Skeletal muscle satellite cell (primary cell): ENCODE measurements around the gene TAB2. TPM values are rescaled to one million over a fixed set of nuclear protein-coding genes. Genes with fewer than 3 reads are reported as not detected.

Experiments
- H3K27me3 ChIP-seq: 2 replicates; pipeline ENCODE4 v1.7.0; 2013; ENCODE audit warnings: low read length; ENCODE audit not compliant: control insufficient read depth, insufficient read depth
- H3K36me3 ChIP-seq: 2 replicates; pipeline ENCODE4 v1.7.0; 2013; ENCODE audit warnings: mild to moderate bottlenecking, control low read depth, low read length; ENCODE audit not compliant: insufficient read depth
- H3K4me1 ChIP-seq: 2 replicates; pipeline ENCODE4 v1.7.0; 2013; ENCODE audit warnings: low read length; ENCODE audit not compliant: control insufficient read depth, insufficient read depth
- H3K4me2 ChIP-seq: 2 replicates; pipeline ENCODE4 v1.7.0; 2013; ENCODE audit warnings: mild to moderate bottlenecking, low read length
- H3K4me3 ChIP-seq: 2 replicates; pipeline ENCODE4 v1.7.0; 2013; ENCODE audit warnings: low read length
- H3K9ac ChIP-seq: 2 replicates; pipeline ENCODE4 v1.7.0; 2013; ENCODE audit warnings: mild to moderate bottlenecking, low read depth, low read length, moderate library complexity
- H3K9me3 ChIP-seq: replicated peaks from 2 replicates; pipeline ENCODE4 v1.7.0; 2013; ENCODE audit warnings: mild to moderate bottlenecking, control low read depth, low read length
- total RNA-seq: library from RNA; depleted of rRNA; stranded (reverse); fragments of >200 nt; gene quantifications from 2 replicates; pipeline ENCODE4 v1.2.3, GENCODE V29; 2012; rRNA removed

TAB2 gene
- total RNA-seq, result 12.9 and 14.2 TPM in 2 replicates

DNA sequence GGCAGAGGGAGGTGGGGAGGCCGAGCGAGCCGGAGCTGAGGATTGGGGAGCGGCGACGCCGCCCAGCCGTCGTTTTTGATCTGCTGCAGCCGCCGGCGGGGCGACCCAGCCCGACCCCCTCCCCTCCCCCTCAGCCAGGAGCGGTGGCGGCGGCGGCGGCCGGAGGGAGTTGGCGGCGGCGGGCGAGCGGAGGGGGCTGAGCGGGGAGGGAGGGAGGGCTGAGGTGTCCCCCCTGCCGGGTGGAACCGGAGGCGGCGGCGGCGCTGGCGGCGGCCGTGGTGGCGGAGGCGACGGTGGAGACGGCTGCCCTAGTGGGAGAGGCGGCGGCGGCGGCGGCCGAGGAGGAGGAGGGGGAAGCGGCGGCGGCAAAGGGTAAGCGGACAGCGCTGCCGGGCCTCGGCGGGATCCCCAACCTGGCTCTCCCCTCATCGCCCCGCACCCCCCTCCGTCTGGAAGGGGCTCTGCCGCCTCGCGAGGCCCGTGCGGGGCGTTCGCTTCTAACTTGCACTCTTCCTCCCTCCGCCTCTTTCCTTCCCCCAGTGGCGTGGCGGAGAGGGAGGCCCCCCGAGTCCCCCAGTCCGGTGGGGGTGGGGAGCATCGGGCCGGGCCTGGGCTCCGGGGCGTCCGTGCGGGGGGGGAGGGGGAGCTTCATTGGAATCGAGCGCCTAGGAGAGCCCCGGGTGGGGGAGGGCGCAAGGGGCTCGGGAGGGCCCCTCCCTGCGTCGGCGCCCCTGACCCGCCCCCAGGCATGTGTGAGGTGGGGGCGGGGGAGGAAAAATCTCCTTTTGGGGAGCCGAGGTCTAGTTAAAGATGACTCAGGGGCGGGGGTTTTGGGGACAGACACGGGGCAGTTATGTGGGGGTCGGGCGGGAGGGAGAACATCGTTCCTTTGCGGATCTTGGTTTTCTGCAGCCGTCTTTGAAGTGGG lies at the start of gene TAB2:
Gene TAB2 (plus strand): TSS at position 69 of the 928 bp plus-strand sequence. CDS start 52,286 bp downstream, outside the sequence.
- Histone ChIP-seq H3K9ac (peak within 1 kb of the TSS; percentile 97), H3K4me2 (peak within 1 kb of the TSS; percentile 96), H3K36me3 (no peaks in the 10 kb centered on the region), H3K4me3 (peak within 1 kb of the TSS; percentile 97), H3K4me1 (peaks cover 20% of the 10 kb centered on the region), H3K27me3 (no peaks in the 10 kb centered on the region), H3K9me3 (no peaks in the 10 kb centered on the region)

GRCh38 chr6:149268146-149268545 lies 49.4 kb upstream of the TAB2 start:
- Histone ChIP-seq H3K9ac (no peak overlapping the region), H3K4me1 (no peaks in the 10 kb centered on the region), H3K4me3 (no peak overlapping the region), H3K4me2 (no peak overlapping the region), H3K9me3 (no peaks in the 10 kb centered on the region), H3K36me3 (no peaks in the 10 kb centered on the region), H3K27me3 (peaks cover 21% of the 10 kb centered on the region)

GRCh38 chr6:149268768-149269167 lies 48.7 kb upstream of the TAB2 start:
- H3K4me1 ChIP-seq, result no peaks in the 10 kb centered on the region
- H3K4me3 ChIP-seq, result no peak overlapping the region
- no peaks in the 10 kb centered on the region for H3K36me3 ChIP-seq
- H3K27me3 ChIP-seq, result peaks cover 17% of the 10 kb centered on the region
- no peak overlapping the region for H3K4me2 ChIP-seq
- H3K9me3 ChIP-seq, result no peaks in the 10 kb centered on the region
- H3K9ac ChIP-seq, result no peak overlapping the region

- Histone ChIP-seq H3K9me3 (no peaks in the 10 kb centered on the region), H3K4me3 (no peak overlapping the region), H3K27me3 (peaks cover 9% of the 10 kb centered on the region), H3K36me3 (no peaks in the 10 kb centered on the region), H3K4me2 (no peak overlapping the region), H3K9ac (no peak overlapping the region), H3K4me1 (no peaks in the 10 kb centered on the region)
These were observed 46.9 kb upstream of the TAB2 start for GRCh38 chr6:149270616-149271015.

GRCh38 chr6:149271348-149272340 lies 45.9 kb upstream of the TAB2 start:
- H3K9me3 ChIP-seq, result no peaks in the 10 kb centered on the region
- no peaks in the 10 kb centered on the region for H3K4me1 ChIP-seq
- H3K27me3 ChIP-seq, result peaks cover 2% of the 10 kb centered on the region
- no peaks in the 10 kb centered on the region for H3K36me3 ChIP-seq
- H3K9ac ChIP-seq, result no peak overlapping the region
- H3K4me2 ChIP-seq, result no peak overlapping the region
- no peak overlapping the region for H3K4me3 ChIP-seq

- H3K4me1 ChIP-seq, result no peaks in the 10 kb centered on the region
- H3K36me3 ChIP-seq, result no peaks in the 10 kb centered on the region
- peaks cover 2% of the 10 kb centered on the region for H3K27me3 ChIP-seq
- H3K4me2 ChIP-seq, result no peak overlapping the region
- no peak overlapping the region for H3K4me3 ChIP-seq
- H3K9ac ChIP-seq, result no peak overlapping the region
- H3K9me3 ChIP-seq, result no peaks in the 10 kb centered on the region
These were observed 44.2 kb upstream of the TAB2 start for GRCh38 chr6:149273318-149273717.

- no peaks in the 10 kb centered on the region for H3K4me1 ChIP-seq
- H3K4me3 ChIP-seq, result no peak overlapping the region
- no peak overlapping the region for H3K4me2 ChIP-seq
- no peaks in the 10 kb centered on the region for H3K27me3 ChIP-seq
- no peak overlapping the region for H3K9ac ChIP-seq
- H3K9me3 ChIP-seq, result no peaks in the 10 kb centered on the region
- no peaks in the 10 kb centered on the region for H3K36me3 ChIP-seq
These were observed 41.9 kb upstream of the TAB2 start for GRCh38 chr6:149275621-149276020.

DNA sequence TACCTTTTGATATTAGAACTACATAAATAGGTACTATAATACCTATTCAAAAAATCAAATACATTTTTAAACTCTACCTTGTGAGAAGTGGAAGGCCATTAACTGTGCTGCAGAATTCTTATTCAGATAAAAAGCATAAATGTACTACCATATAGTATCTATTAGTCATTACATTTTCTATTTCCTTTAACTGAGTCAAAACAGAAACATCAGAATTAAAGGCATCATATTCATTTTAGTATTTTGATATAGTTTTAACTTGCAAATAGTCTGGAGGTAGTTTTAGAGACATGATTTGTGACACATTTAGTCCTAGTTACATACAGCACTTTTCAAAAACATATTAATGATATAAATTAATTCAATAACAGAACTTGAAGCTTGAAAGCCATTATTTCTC lies 39.9 kb upstream of the TAB2 start:
- Histone ChIP-seq H3K9me3 (no peaks in the 10 kb centered on the region), H3K9ac (no peak overlapping the region), H3K36me3 (no peaks in the 10 kb centered on the region), H3K4me2 (no peak overlapping the region), H3K4me1 (no peaks in the 10 kb centered on the region), H3K4me3 (no peak overlapping the region), H3K27me3 (no peaks in the 10 kb centered on the region)

- Histone ChIP-seq H3K4me3 (no peak overlapping the region), H3K4me2 (no peak overlapping the region), H3K27me3 (no peaks in the 10 kb centered on the region), H3K4me1 (no peaks in the 10 kb centered on the region), H3K36me3 (no peaks in the 10 kb centered on the region), H3K9ac (no peak overlapping the region), H3K9me3 (no peaks in the 10 kb centered on the region)
These were observed 38.5 kb upstream of the TAB2 start for GRCh38 chr6:149278997-149279396.

DNA sequence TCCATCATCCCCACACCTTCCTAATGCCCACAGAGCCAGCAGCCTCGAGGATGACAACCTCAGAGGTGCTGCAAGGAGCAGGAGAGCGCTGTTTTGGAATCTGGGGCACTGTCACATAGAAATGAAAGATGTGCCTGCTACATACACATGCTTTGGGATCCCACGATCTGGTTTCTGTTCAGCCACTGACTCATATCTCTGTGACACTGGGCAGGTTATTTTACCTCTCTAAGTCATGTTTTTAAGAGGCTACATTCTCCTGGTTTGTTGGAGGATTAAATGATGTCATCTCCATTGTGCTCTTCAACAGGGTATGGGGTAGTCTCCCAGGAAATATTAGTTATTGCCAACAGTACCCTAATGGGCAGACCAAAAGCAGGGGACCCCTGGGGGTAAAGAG lies 32.6 kb upstream of the TAB2 start:
- no peak overlapping the region for H3K4me2 ChIP-seq
- H3K4me3 ChIP-seq, result no peak overlapping the region
- H3K36me3 ChIP-seq, result no peaks in the 10 kb centered on the region
- H3K9me3 ChIP-seq, result no peaks in the 10 kb centered on the region
- no peaks in the 10 kb centered on the region for H3K27me3 ChIP-seq
- no peak overlapping the region for H3K9ac ChIP-seq
- peaks cover 6% of the 10 kb centered on the region for H3K4me1 ChIP-seq

DNA sequence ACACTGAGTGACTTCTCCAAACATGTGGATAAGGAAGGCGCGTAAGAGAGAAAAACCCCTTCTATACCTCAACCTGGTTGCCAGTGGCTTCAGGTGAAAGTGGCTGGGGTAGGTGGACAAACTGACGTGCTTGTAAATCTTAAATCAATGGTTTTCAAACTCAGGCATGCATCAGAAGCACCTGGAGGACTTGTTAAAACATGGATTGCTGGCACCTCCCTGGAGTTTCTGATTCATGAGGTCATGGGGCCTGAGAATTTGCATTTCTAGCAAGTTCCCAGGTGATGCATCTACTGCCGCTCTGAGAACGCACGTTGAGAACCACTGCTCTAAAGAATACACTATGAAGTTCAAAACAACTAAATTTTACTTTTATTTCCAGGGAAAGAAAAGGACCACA lies 31.9 kb upstream of the TAB2 start:
- H3K27me3 ChIP-seq, result no peaks in the 10 kb centered on the region
- H3K9ac ChIP-seq, result no peak overlapping the region
- no peak overlapping the region for H3K4me2 ChIP-seq
- H3K4me1 ChIP-seq, result peaks cover 6% of the 10 kb centered on the region
- no peak overlapping the region for H3K4me3 ChIP-seq
- no peaks in the 10 kb centered on the region for H3K9me3 ChIP-seq
- no peaks in the 10 kb centered on the region for H3K36me3 ChIP-seq
